Measurements from ENCODE around the gene CCL22. TPM values are rescaled to one million over a fixed set of nuclear protein-coding genes. Genes with fewer than 3 reads are reported as not detected.
"Not testable (repeated sequence)": the region's sequence is repeated elsewhere in the genome, so short reads cannot be mapped to it uniquely, and the experiment has no call there.

The CCL22 gene
- total RNA-seq, 4 donors from 2014 or later: not detected

GRCh38 chr16:57373117-57373947 is 14.7 kb downstream of the CCL22 start:
- Histone ChIP-seq H3K4me1 (peaks cover 5 to 44% of the 10 kb centered on the region in 2 donors), H3K4me3 (replicated peaks in 1 of 3) (peak overlapping the region in 1 of 3 donors; percentile 44), H3K9me3 (no peaks in the 10 kb centered on the region), H3K27ac (peak overlapping the region; percentile 74 to 91 (median 78)), H3K36me3 (no peaks in the 10 kb centered on the region), H3K27me3 (no peaks in the 10 kb centered on the region)
- 70 to 74% methylated on average over 8 to 9 of the region's 9 CpGs for WGBS, 2 donors
- TF ChIP-seq POLR2A (IDR thresholded peaks at IDR 0.05) (no peak), CTCF (IDR thresholded peaks at IDR 0.05) (no peak)
- intact Hi-C loops (cut with DNase I): no loop called here
- DNase-seq: no peak

- Histone ChIP-seq H3K27ac (peak overlapping the region; percentile 3 to 91 (median 78)), H3K36me3 (no peaks in the 10 kb centered on the region), H3K4me3 (replicated peaks in 1 of 3) (peak overlapping the region in 1 of 3 donors; percentile 44), H3K27me3 (no peaks in the 10 kb centered on the region), H3K4me1 (peaks cover 5 to 44% of the 10 kb centered on the region in 2 donors), H3K9me3 (no peaks in the 10 kb centered on the region)
- TF ChIP-seq CTCF (IDR thresholded peaks at IDR 0.05) (no peak), POLR2A (IDR thresholded peaks at IDR 0.05) (no peak)
- DNase-seq: peak; percentile 15 to 19
- intact Hi-C loops (cut with DNase I): no loop called here
- WGBS, 2 donors: 52 to 53% methylated on average over 9 of the region's 9 CpGs
Measured at GRCh38 chr16:57374067-57374534, 15.5 kb downstream of the CCL22 start.

GRCh38 chr16:57374925-57375465 is 16.4 kb downstream of the CCL22 start:
- H3K27me3 ChIP-seq; H3K9me3 ChIP-seq; H3K36me3 ChIP-seq; DNase-seq; H3K4me3 ChIP-seq (replicated peaks in 1 of 3): not testable (repeated sequence)
- WGBS, 2 donors: 83 to 90% methylated on average over 8 of the region's 8 CpGs
- intact Hi-C loops (cut with DNase I): loop anchor here (5.0 kb wide), 1 partner anchor 37 kb away; no protein-coding TSS in a partner anchor
- Histone ChIP-seq H3K4me1 (peaks cover 5 to 44% of the 10 kb centered on the region in 2 donors), H3K27ac (peak overlapping the region in 1 of 3 donors; percentile 17)

GRCh38 chr16:57376313-57376818 is 17.8 kb downstream of the CCL22 start:
- 92 to 93% methylated on average over 3 of the region's 3 CpGs for WGBS, 2 donors
- DNase-seq: no peak
- Histone ChIP-seq H3K36me3 (no peaks in the 10 kb centered on the region), H3K4me1 (peaks cover 5 to 51% of the 10 kb centered on the region in 2 donors), H3K27ac (no peak overlapping the region), H3K4me3 (replicated peaks in 1 of 3) (no peak overlapping the region), H3K9me3 (no peaks in the 10 kb centered on the region), H3K27me3 (no peaks in the 10 kb centered on the region)
- no peak for TF ChIP-seq CTCF (IDR thresholded peaks at IDR 0.05)
- TF ChIP-seq POLR2A (IDR thresholded peaks at IDR 0.05): no peak
- intact Hi-C loops (cut with DNase I): loop anchor here (5.0 kb wide), 1 partner anchor 36 kb away; no protein-coding TSS in a partner anchor

GRCh38 chr16:57377080-57377841 is 18.7 kb downstream of the CCL22 start:
- no peaks in the 10 kb centered on the region for H3K9me3 ChIP-seq
- WGBS, 2 donors: 50 to 54% methylated on average over 5 of the region's 5 CpGs
- H3K4me1 ChIP-seq: peaks cover 5 to 45% of the 10 kb centered on the region in 2 donors
- TF ChIP-seq CTCF (IDR thresholded peaks at IDR 0.05): no peak
- no peak for TF ChIP-seq POLR2A (IDR thresholded peaks at IDR 0.05)
- H3K27ac ChIP-seq: peak overlapping the region in 1 of 3 donors; percentile 6
- H3K27me3 ChIP-seq: no peaks in the 10 kb centered on the region
- DNase-seq: no peak
- H3K36me3 ChIP-seq: peaks cover 0 to under 1% of the 10 kb centered on the region in 2 donors
- intact Hi-C loops (cut with DNase I): loop anchor here (5.0 kb wide), 1 partner anchor 35 kb away; no protein-coding TSS in a partner anchor
- H3K4me3 ChIP-seq (replicated peaks in 1 of 3): no peak overlapping the region
